SK-N-SH treated with all-trans-retinoic acid at 6 μM for 48 hours (cell line): ENCODE measurements around the gene NHSL2.

Experiments
- TCF4 ChIP-seq: fragments of 250-450 bp; sonication (Bioruptor Pico); IDR thresholded peaks from 2 replicates; pipeline ENCODE4 v1.8.0; 2021; ENCODE audit warnings: mild to moderate bottlenecking, moderate library complexity, borderline replicate concordance
- TSHZ2 ChIP-seq: fragments of 250-450 bp; sonication (Bioruptor Pico); IDR thresholded peaks from 2 replicates; pipeline ENCODE4 v1.5.0; 2020; ENCODE audit warnings: mild to moderate bottlenecking, moderate library complexity

- no peak for TF ChIP-seq TSHZ2 (CRISPR knock-in tag)
- TF ChIP-seq TCF4 (CRISPR knock-in tag) = no peak
Measured at GRCh38 chrX:71944369-71944768, 33.7 kb downstream of the NHSL2 start.
